Heart left ventricle (tissue), 13 donors: ENCODE data around the gene ST8SIA6.

Experiments used
- CTCF ChIP-seq, 12 donors: fragments of 200-600 bp; sonication (generic) in 4 of 12; IDR thresholded peaks; one replicate each; pipeline versions ENCODE4 v1.5.0 to v1.8.0; 2018 to 2022; ENCODE audit warnings: antibody characterized with exemption in 12 of 12, mild to moderate bottlenecking in 5 of 12
- POLR2A ChIP-seq, 2 donors: fragments of 450-650 bp; IDR thresholded peaks; one replicate each; pipeline ENCODE4 v1.6.1; 2017; ENCODE audit warnings: antibody characterized with exemption in 2 of 2, mild to moderate bottlenecking in 2 of 2, moderate library complexity in 2 of 2
- donor health status: ischemic (EF 13 %, LVEDD 7.1; RV severe dilation, severe dysfunction).
- donor health status: DM: no; HTN: yes; CAD: no.
- donor health status: DM: no; HTN: no; CAD: no.
- donor health status: ischemic (EF 25% LVEDD 6.9; RV normal size, moderate dysfunction).
- donor health status: ischemic (EF 25% LVEDD 5.7; RV mildly dilated, moderate dysfunction).
- donor health status: ischemic (EF 35%, LVEDD 5.7; RV mildly dilated, moderate dysfunction).
- donor health status: nonischemic (EF 11% LVEDD 7.7; RV severe dilation, severe dysfunction).
- donor health status: DM: yes; HTN: yes; CAD: no.
- donor health status: PGD.
- donor health status: ischemic (EF 29% LVEDD 5.4; RV normal size, mild dysfunction).
- donor health status: nonischemic (EF 23%, LVEDD 6.1; RV moderate dilation, normal function).

- TF ChIP-seq CTCF (IDR thresholded peaks at IDR 0.05), result peak in 2 of 12 donors; percentile 10 to 19
- TF ChIP-seq POLR2A (IDR thresholded peaks at IDR 0.05), result no peak
Measured at GRCh38 chr10:17412323-17412722, 42.1 kb downstream of the ST8SIA6 start.
